Spleen (tissue), 11 donors: Measurements from ENCODE around the gene MEGF9. TPM values are rescaled to one million over a fixed set of nuclear protein-coding genes. Genes with fewer than 3 reads are reported as not detected.

Source experiments
- DNase-seq: peaks from one replicate; pipeline ENCODE4 v3.0.0-alpha.2; 2020
- H3K27ac ChIP-seq, 8 donors: fragments of 200-600 bp; sonication (generic) in 7 of 8; 1 replicate in 4 of 8; 2 replicates in 4 of 8; pipeline versions ENCODE4 v1.5.0 to v1.8.0; 2016 to 2021; ENCODE audit warnings: inconsistent platforms in 4 of 8, mild to moderate bottlenecking in 4 of 8, moderate library complexity in 1 of 8
- H3K27me3 ChIP-seq, 7 donors: fragments of 200-600 bp; sonication (generic) in 6 of 7; replicated peaks in 1 of 7; 1 replicate in 4 of 7; 2 replicates in 3 of 7; pipeline versions ENCODE4 v1.5.0 to v1.8.0; 2016 to 2021; ENCODE audit warnings: inconsistent platforms in 3 of 7, mild to moderate bottlenecking in 1 of 7
- H3K36me3 ChIP-seq, 6 donors: fragments of 200-600 bp; sonication (generic) in 5 of 6; 1 replicate in 4 of 6; 2 replicates in 2 of 6; pipeline versions ENCODE4 v1.5.0 to v1.8.0; 2016 to 2021; ENCODE audit warnings: inconsistent platforms in 2 of 6
- H3K4me1 ChIP-seq, 6 donors: fragments of 200-600 bp; sonication (generic) in 5 of 6; 1 replicate in 3 of 6; 2 replicates in 3 of 6; pipeline versions ENCODE4 v1.5.0 to v1.8.0; 2016 to 2021; ENCODE audit warnings: inconsistent platforms in 3 of 6
- H3K4me3 ChIP-seq, 8 donors: fragments of 200-600 bp; sonication (generic) in 7 of 8; 1 replicate in 4 of 8; 2 replicates in 4 of 8; pipeline versions ENCODE4 v1.5.0 to v1.8.0; 2016 to 2021; ENCODE audit warnings: inconsistent platforms in 4 of 8, mild to moderate bottlenecking in 4 of 8, moderate library complexity in 2 of 8
- H3K9me3 ChIP-seq, 8 donors: fragments of 200-600 bp; sonication (generic) in 7 of 8; 1 replicate in 4 of 8; 2 replicates in 4 of 8; pipeline versions ENCODE4 v1.5.0 to v1.8.0; 2016 to 2021; ENCODE audit warnings: inconsistent platforms in 4 of 8
- POLR2A ChIP-seq, 3 donors: fragments of 450-650 bp; IDR thresholded peaks; one replicate each; pipeline ENCODE4 v1.5.1; 2017; ENCODE audit warnings: antibody characterized with exemption in 3 of 3, mild to moderate bottlenecking in 1 of 3
- POLR2AphosphoS5 ChIP-seq, 3 donors: sonication (generic); formaldehyde crosslinking; IDR thresholded peaks; one replicate each; pipeline ENCODE4 v1.5.1; 2017; ENCODE audit warnings: antibody characterized with exemption in 3 of 3
- WGBS, 5 donors: extraction: QIAGEN DNeasy Blood & Tissue Kit in 3 of 5; methylation state at CpG; one replicate each; pipeline versions ENCODE4 v1.1.5 to v1.1.7; 2013 to 2018; 5-methylcytosine and 5-hydroxymethylcytosine counted together
- intact Hi-C: fragments of 100-400 bp; cut with DNase I; formaldehyde crosslinking; loops from one replicate; pipeline ENCODE4 v1.15.0; 2023; ENCODE audit warnings: low total_unique reads
- polyA plus RNA-seq, 3 donors: library from polyadenylated mRNA; stranded (reverse); fragments of 200-250 nt; gene quantifications; one replicate each; pipeline ENCODE4 v1.2.1, GENCODE V29; 2013
- total RNA-seq, 7 donors: library from RNA; depleted of rRNA in 3 of 7; stranded (reverse); fragments of >200 nt in 3 of 7; fragmentation: NEBNext Ultra II Directional in 4 of 7; extraction: Animal tissue kit (Norgen Biotek cat#: 25700) in 4 of 7; gene quantifications; one replicate each; pipeline versions ENCODE4 v1.1.0 to v1.2.1, GENCODE V29; 2016 to 2021
- TF ChIP-seq, protein P1 (sequence below), 11 experiments: fragments of 200-600 bp in 7 of 11; fragments of 450-650 bp in 4 of 11; sonication (generic) in 4 of 11; IDR thresholded peaks in 8 of 11; conservative IDR thresholded peaks in 3 of 11; 1 replicate in 7 of 11; 2 replicates in 4 of 11; pipeline versions ENCODE4 v1.4.0 to v1.8.0; 2016 to 2021; ENCODE audit warnings: antibody characterized with exemption in 11 of 11, inconsistent platforms in 4 of 11, mild to moderate bottlenecking in 1 of 11
- donor health status: healthy with polysubstance abuse.
- donor health status: DM: no; HTN: no; CAD: no; lungs with moderate emphysema.
- donor health status: DM: no; HTN: no; CAD: no.
- donor health status: Bipolar disorder and iron deficiency.
- donor health status: healthy.
- donor health status: DM: no; HTN: no; CAD: no.
- donor health status: DM: yes; HTN: yes; CAD: no.

MEGF9 gene
- total and polyA plus RNA-seq, 10 donors, result 2.2 to 57.3 (median 30.7) TPM

DNA sequence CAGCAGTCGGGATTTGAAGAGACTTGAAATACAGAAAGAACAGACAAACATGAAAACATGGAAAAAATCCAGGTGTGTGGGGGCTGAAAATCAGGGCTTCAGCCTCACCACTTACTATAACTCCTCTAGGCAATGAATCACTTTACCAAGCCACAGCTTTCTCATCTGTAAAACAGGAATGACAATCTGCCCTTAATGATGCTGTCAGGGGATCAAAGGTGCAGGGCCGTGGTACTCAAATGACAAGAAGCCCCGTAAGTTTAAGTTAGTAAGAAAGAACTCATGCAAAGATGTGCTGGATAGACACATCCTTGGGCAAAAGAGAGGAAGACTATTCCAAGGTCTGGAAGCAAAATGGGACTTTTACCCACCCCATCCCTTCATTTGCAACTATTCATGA is 44.3 kb upstream of the MEGF9 start:
- H3K9me3 ChIP-seq, result no peaks in the 10 kb centered on the region
- H3K27me3 ChIP-seq, result no peaks in the 10 kb centered on the region
- 83 to 94% (median 91%) methylated on average over 3 of the region's 3 CpGs for WGBS, 5 donors
- H3K36me3 ChIP-seq, result peaks cover 0 to 56% (median 32%) of the 10 kb centered on the region in 6 donors
- H3K27ac ChIP-seq, result peak overlapping the region in 4 of 8 donors; percentile 6 to 79 (median 78)
- H3K4me3 ChIP-seq, result no peak overlapping the region
- H3K4me1 ChIP-seq, result peaks cover 14 to 50% (median 27%) of the 10 kb centered on the region in 6 donors
- TF ChIP-seq POLR2A (IDR thresholded peaks at IDR 0.05) (no peak), POLR2AphosphoS5 (IDR thresholded peaks at IDR 0.05) (no peak)
- TF ChIP-seq, protein P1, sequence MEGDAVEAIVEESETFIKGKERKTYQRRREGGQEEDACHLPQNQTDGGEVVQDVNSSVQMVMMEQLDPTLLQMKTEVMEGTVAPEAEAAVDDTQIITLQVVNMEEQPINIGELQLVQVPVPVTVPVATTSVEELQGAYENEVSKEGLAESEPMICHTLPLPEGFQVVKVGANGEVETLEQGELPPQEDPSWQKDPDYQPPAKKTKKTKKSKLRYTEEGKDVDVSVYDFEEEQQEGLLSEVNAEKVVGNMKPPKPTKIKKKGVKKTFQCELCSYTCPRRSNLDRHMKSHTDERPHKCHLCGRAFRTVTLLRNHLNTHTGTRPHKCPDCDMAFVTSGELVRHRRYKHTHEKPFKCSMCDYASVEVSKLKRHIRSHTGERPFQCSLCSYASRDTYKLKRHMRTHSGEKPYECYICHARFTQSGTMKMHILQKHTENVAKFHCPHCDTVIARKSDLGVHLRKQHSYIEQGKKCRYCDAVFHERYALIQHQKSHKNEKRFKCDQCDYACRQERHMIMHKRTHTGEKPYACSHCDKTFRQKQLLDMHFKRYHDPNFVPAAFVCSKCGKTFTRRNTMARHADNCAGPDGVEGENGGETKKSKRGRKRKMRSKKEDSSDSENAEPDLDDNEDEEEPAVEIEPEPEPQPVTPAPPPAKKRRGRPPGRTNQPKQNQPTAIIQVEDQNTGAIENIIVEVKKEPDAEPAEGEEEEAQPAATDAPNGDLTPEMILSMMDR (IDR thresholded peaks at IDR 0.05 in 8 of 11, conservative IDR thresholded peaks at IDR 0.05 in 3 of 11), result no peak
- intact Hi-C loops, result loop anchor here (5.0 to 10.0 kb wide), 2 partner anchors 176 to 299 kb away; no protein-coding TSS in a partner anchor
- no peak for DNase-seq

DNA sequence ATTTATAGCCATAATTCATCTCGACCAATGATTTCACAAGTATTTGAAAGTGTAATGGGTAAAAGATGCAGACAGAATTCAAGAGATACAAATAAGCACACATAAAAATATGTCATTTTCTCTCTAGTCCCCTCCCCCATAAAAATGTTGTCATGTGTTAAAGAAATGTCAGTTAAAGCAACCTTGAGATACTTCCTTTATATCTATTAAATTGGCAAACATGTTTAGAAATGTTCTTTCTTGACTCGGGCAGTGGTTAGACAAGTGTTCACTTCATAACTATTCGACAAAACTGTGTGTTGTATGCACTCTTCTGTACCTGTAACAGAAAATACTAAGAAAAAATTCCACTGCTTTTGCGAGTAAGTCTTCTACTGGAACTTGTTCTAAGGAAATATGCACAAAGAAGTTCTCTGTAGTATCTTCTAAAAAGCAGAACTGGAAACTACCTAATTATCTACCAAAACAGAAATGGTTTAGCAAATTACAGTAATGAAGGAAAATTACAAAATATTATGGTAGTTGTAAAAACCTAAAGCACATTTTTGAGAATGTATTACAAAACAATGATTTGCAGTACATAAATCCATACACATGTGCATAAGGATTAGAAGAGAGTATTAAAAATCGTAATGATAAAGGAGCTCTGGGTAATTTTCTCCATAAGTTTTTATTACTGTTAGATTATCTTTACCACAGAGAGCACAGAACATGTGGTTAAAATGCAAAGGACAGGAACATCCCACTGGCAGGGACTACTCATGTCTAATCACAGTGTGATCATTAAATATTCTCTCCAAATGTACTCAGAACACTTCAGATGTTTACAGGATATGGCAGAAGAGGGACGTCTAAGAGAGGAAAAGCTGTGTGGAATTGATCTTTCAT is 43.0 kb upstream of the MEGF9 start:
- no peak overlapping the region for H3K4me3 ChIP-seq
- peaks cover 14 to 50% (median 27%) of the 10 kb centered on the region in 6 donors for H3K4me1 ChIP-seq
- no peaks in the 10 kb centered on the region for H3K9me3 ChIP-seq
- intact Hi-C loops, result loop anchor here (5.0 to 10.0 kb wide), 2 partner anchors 178 to 300 kb away; no protein-coding TSS in a partner anchor
- no peak for TF ChIP-seq POLR2AphosphoS5 (IDR thresholded peaks at IDR 0.05)
- no peak for TF ChIP-seq POLR2A (IDR thresholded peaks at IDR 0.05)
- TF ChIP-seq, protein P1 (IDR thresholded peaks at IDR 0.05 in 8 of 11, conservative IDR thresholded peaks at IDR 0.05 in 3 of 11), result no peak
- no peaks in the 10 kb centered on the region for H3K27me3 ChIP-seq
- H3K27ac ChIP-seq, result peak overlapping the region in 7 of 8 donors; percentile 15 to 79 (median 60)
- DNase-seq, result no peak
- WGBS, 5 donors, result 19 to 45% (median 31%) methylated on average over 6 of the region's 6 CpGs
- H3K36me3 ChIP-seq, result peaks cover 0 to 43% (median 21%) of the 10 kb centered on the region in 6 donors

DNA sequence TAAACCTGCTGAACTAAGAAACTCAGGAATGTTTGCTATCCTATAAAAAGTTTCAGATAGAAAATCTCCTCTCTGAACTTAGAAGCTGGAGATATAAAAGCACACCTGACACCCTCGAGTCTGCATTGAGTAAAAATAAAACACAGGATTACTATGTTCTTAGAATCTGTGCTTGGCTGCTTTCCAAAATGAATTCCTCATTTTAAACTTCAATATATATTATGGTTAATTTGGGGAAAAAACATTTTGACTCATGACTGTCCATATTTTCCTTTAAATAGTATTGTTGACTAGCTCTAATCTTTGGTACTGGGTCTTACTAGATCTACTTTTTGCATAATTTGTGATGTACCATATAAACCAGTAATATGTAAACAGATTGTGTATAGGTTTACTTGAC is 42.3 kb upstream of the MEGF9 start:
- peak overlapping the region in 7 of 8 donors; percentile 15 to 79 (median 60) for H3K27ac ChIP-seq
- TF ChIP-seq, protein P1 (IDR thresholded peaks at IDR 0.05 in 8 of 11, conservative IDR thresholded peaks at IDR 0.05 in 3 of 11), result no peak
- TF ChIP-seq POLR2AphosphoS5 (IDR thresholded peaks at IDR 0.05) (no peak), POLR2A (IDR thresholded peaks at IDR 0.05) (no peak)
- no peak for DNase-seq
- 2 to 18% (median 9%) methylated on average over 1 of the region's 1 CpG for WGBS, 5 donors
- no peak overlapping the region for H3K4me3 ChIP-seq
- H3K4me1 ChIP-seq, result peaks cover 14 to 50% (median 27%) of the 10 kb centered on the region in 6 donors
- no peaks in the 10 kb centered on the region for H3K9me3 ChIP-seq
- peaks cover 0 to 36% (median 14%) of the 10 kb centered on the region in 6 donors for H3K36me3 ChIP-seq
- H3K27me3 ChIP-seq, result no peaks in the 10 kb centered on the region
- intact Hi-C loops, result loop anchor here (5.0 to 10.0 kb wide), 2 partner anchors 178 to 301 kb away; no protein-coding TSS in a partner anchor
